ENCODE measurements around the gene RSAD2. TPM values are rescaled to one million over a fixed set of nuclear protein-coding genes. Genes with fewer than 3 reads are reported as not detected.

Gene RSAD2
- total and polyA plus RNA-seq, 2 of the 4 experiments (the other 2 are of a cell fraction), result not detected

DNA sequence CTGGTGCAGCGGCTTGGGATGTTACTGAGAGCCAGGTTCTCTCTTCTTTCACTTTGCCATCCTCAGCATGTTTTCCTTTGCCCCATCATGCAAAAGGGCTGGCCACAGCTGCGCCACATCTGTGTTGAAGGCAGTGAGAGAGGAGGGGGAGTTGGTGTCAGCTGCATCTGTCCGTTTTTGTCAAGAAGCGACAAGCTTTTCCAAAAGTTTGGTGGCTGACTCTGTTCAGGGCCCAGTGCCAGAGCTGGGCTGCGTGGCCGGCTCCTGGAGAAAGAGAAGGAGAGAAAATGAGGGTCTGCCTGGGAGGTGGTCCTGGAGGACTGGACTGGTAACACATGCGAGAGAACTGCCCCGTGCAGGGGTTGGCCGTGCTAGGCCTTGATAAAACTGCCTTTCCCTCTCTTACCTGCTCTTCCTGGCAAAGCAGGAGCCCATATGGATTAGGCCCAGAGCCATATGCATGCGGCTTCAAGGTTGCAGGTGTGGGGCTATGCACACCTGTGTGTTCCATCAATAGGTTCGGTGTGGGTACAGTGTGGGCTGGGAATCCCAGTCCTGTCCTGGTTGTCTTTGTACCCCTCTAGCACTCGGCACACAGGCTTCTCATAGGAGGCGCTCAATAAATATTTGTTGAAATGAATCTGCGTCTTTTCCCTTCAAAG, 48.6 kb downstream of the RSAD2 start:
- Histone ChIP-seq H2BK120ac (ENCODE audit: low read depth, low read length) (no peak overlapping the region), H3K14ac (replicated peaks; ENCODE audit: low read depth, low read length) (no peak overlapping the region), H3K27me3 (ENCODE audit: control insufficient read depth, insufficient read depth, low read length) (peaks cover 2% of the 10 kb centered on the region; the same call in 1 of the 2 replicates), H2BK5ac (ENCODE audit: low read depth, low read length, poor library complexity, severe bottlenecking) (no peak overlapping the region), H3K36me3 (ENCODE audit: control insufficient read depth, insufficient read depth, low read length) (no peaks in the 10 kb centered on the region), H3K56ac (ENCODE audit: extremely low read depth, insufficient read depth, low read length) (no peak overlapping the region), H2BK15ac (ENCODE audit: low read depth, low read length) (no peak overlapping the region), H4K91ac (ENCODE audit: insufficient read depth, low read depth, low read length) (no peak overlapping the region), H3K9me1 (ENCODE audit: insufficient read depth, low read length) (no peaks in the 10 kb centered on the region), H3K27ac (ENCODE audit: insufficient read depth, low read length) (no peak overlapping the region), H2AFZ (replicated peaks; ENCODE audit: low read length, poor library complexity) (no peak overlapping the region), H3K18ac (ENCODE audit: low read depth, low read length) (no peak overlapping the region), H3K23ac (ENCODE audit: low read depth, low read length) (no peak overlapping the region), H2AK5ac (ENCODE audit: low read depth, low read length) (no peak overlapping the region), H4K5ac (ENCODE audit: low read depth, low read length) (no peak overlapping the region), H3K4me2 (ENCODE audit: low read depth, low read length) (no peak overlapping the region), H3K9ac (ENCODE audit: low read depth, low read length) (no peak overlapping the region), H3K4me1 (ENCODE audit: control insufficient read depth, insufficient read depth, low read length) (no peaks in the 10 kb centered on the region), H2BK20ac (ENCODE audit: low read depth, low read length) (no peak overlapping the region), H3K4me3 (ENCODE audit: insufficient read depth, low read depth, low read length) (no peak overlapping the region), H2AK9ac (replicated peaks; ENCODE audit: low read depth, low read length, poor library complexity) (no peak overlapping the region), H3K9me3 (ENCODE audit: control insufficient read depth, insufficient read depth, low read length) (no peaks in the 10 kb centered on the region), H3K4ac (ENCODE audit: low read depth, low read length) (no peak overlapping the region), H4K8ac (ENCODE audit: low read depth in 2 of 2, low read length in 2 of 2) (no peak overlapping the region), H3K79me1 (ENCODE audit: low read depth in 1 of 2, low read length in 2 of 2) (no peaks in the 10 kb centered on the region), H4K20me1 (ENCODE audit: insufficient read depth, low read length) (no peaks in the 10 kb centered on the region)
- CTCF ChIA-PET, result no interaction called here
- dilution Hi-C loops (cut with HindIII; ENCODE audit: low sequenced_read_pairs, unreplicated experiment), result no loop called here
- 41% methylated on average over 4 of the region's 14 CpGs; no CpG with 5 or more reads in 1 of the 2 experiments for WGBS, 2 experiments (ENCODE audit: extremely low coverage in 2 of 2, insufficient read length in 1 of 2)
- no TSS peak for BruUV-seq (replicated peaks)
- ATAC-seq (ENCODE audit: low read depth), result no peak
- POLR2A ChIA-PET (ENCODE audit: unreplicated experiment), result no interaction called here
- intact Hi-C loops (cut with micrococcal nuclease), result no loop called here
- TF ChIP-seq, protein P1, sequence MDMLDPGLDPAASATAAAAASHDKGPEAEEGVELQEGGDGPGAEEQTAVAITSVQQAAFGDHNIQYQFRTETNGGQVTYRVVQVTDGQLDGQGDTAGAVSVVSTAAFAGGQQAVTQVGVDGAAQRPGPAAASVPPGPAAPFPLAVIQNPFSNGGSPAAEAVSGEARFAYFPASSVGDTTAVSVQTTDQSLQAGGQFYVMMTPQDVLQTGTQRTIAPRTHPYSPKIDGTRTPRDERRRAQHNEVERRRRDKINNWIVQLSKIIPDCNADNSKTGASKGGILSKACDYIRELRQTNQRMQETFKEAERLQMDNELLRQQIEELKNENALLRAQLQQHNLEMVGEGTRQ (IDR thresholded peaks at IDR 0.05; ENCODE audit: low read depth, low read length), result no peak
- TF ChIP-seq POLR2A (IDR thresholded peaks at IDR 0.05; ENCODE audit: low read depth, low read length) (no peak), RFX5 (IDR thresholded peaks at IDR 0.05; ENCODE audit: low read depth, low read length) (no peak), RCOR1 (IDR thresholded peaks at IDR 0.05; ENCODE audit: insufficient replicate concordance, low read length) (no peak), MXI1 (IDR thresholded peaks at IDR 0.05; ENCODE audit: borderline replicate concordance, low read depth, low read length) (no peak), SMC3 (IDR thresholded peaks at IDR 0.05; ENCODE audit: low read depth, low read length) (no peak), MAFK (IDR thresholded peaks at IDR 0.05; ENCODE audit: low read depth, low read length) (no peak), NFE2L2 (IDR thresholded peaks at IDR 0.05; ENCODE audit: low read depth, low read length) (no peak), FOS (IDR thresholded peaks at IDR 0.05; ENCODE audit: low read depth, low read length) (no peak), CEBPB (IDR thresholded peaks at IDR 0.05; ENCODE audit: low read depth, low read length) (no peak), RAD21 (IDR thresholded peaks at IDR 0.05; ENCODE audit: low read length) (no peak), CHD1 (IDR thresholded peaks at IDR 0.05; ENCODE audit: low read depth, low read length) (no peak), BHLHE40 (IDR thresholded peaks at IDR 0.05; ENCODE audit: low read depth, low read length) (no peak)
- TF ChIP-seq, protein P2, sequence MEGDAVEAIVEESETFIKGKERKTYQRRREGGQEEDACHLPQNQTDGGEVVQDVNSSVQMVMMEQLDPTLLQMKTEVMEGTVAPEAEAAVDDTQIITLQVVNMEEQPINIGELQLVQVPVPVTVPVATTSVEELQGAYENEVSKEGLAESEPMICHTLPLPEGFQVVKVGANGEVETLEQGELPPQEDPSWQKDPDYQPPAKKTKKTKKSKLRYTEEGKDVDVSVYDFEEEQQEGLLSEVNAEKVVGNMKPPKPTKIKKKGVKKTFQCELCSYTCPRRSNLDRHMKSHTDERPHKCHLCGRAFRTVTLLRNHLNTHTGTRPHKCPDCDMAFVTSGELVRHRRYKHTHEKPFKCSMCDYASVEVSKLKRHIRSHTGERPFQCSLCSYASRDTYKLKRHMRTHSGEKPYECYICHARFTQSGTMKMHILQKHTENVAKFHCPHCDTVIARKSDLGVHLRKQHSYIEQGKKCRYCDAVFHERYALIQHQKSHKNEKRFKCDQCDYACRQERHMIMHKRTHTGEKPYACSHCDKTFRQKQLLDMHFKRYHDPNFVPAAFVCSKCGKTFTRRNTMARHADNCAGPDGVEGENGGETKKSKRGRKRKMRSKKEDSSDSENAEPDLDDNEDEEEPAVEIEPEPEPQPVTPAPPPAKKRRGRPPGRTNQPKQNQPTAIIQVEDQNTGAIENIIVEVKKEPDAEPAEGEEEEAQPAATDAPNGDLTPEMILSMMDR (conservative IDR thresholded peaks at IDR 0.05; ENCODE audit: low read depth, low read length), result no peak
- DNase-seq, result no peak
- in situ Hi-C loops (cut with MboI; ENCODE audit: low sequenced_read_pairs), result no loop called here

All from IMR-90 (cell line).